Upper lobe of left lung (tissue), 6 donors: Measurements from ENCODE around the gene MMD2. TPM values are rescaled to one million over a fixed set of nuclear protein-coding genes. Genes with fewer than 3 reads are reported as not detected.

Experiments used
- ATAC-seq, 2 donors: fragments of 200-7000 bp; cut with Tn5 transposase; one replicate each; pipeline ENCODE4 v1.9.1; 2022; ENCODE audit warnings: mild to moderate bottlenecking in 2 of 2, moderate library complexity in 2 of 2; ENCODE audit not compliant: low FRiP score in 2 of 2
- DNase-seq, 2 donors: peaks; one replicate each; pipeline ENCODE4 v3.0.0-alpha.2; 2019 to 2020
- H3K27ac ChIP-seq, 4 donors: fragments of 200-600 bp; sonication (generic); one replicate each; pipeline ENCODE4 v1.5.1; 2016 to 2019
- H3K27me3 ChIP-seq, 4 donors: fragments of 200-600 bp; sonication (generic); one replicate each; pipeline ENCODE4 v1.5.1; 2017 to 2019
- H3K36me3 ChIP-seq, 4 donors: fragments of 200-600 bp; sonication (generic); one replicate each; pipeline ENCODE4 v1.5.1; 2016 to 2019
- H3K4me1 ChIP-seq, 4 donors: fragments of 200-600 bp; sonication (generic); one replicate each; pipeline ENCODE4 v1.5.1; 2018 to 2019
- H3K4me3 ChIP-seq, 4 donors: fragments of 200-600 bp; sonication (generic); one replicate each; pipeline ENCODE4 v1.5.1; 2017 to 2019; ENCODE audit warnings: mild to moderate bottlenecking in 2 of 4, moderate library complexity in 1 of 4
- H3K9me3 ChIP-seq, 4 donors: fragments of 200-600 bp; sonication (generic); one replicate each; pipeline ENCODE4 v1.5.1; 2018 to 2019
- EP300 ChIP-seq, 4 donors: sonication (generic); formaldehyde crosslinking; IDR thresholded peaks; one replicate each; pipeline ENCODE4 v1.5.1; 2017; ENCODE audit warnings: antibody characterized with exemption in 4 of 4, control low read depth in 2 of 4
- POLR2A ChIP-seq, 4 donors: fragments of 450-650 bp; IDR thresholded peaks; one replicate each; pipeline ENCODE4 v1.5.1; 2016 to 2017; ENCODE audit warnings: antibody characterized with exemption in 4 of 4, mild to moderate bottlenecking in 2 of 4
- POLR2AphosphoS5 ChIP-seq, 2 donors: sonication (generic); formaldehyde crosslinking; IDR thresholded peaks; one replicate each; pipeline ENCODE4 v1.5.1; 2017; ENCODE audit warnings: antibody characterized with exemption in 2 of 2
- WGBS, 2 donors: methylation state at CpG; one replicate each; pipeline ENCODE4 v1.1.5; 2017 to 2018; 5-methylcytosine and 5-hydroxymethylcytosine counted together
- total RNA-seq, 6 donors: library from RNA; depleted of rRNA in 4 of 6; stranded (reverse); fragments of >200 nt in 4 of 6; gene quantifications; one replicate each; pipeline versions ENCODE4 v1.1.0 to v1.2.1, GENCODE V29; 2016 to 2021
- TF ChIP-seq, protein P1 (sequence below), 6 experiments: fragments of 450-650 bp in 4 of 6; fragments of 200-600 bp in 2 of 6; sonication (generic) in 2 of 6; IDR thresholded peaks; one replicate each; pipeline ENCODE4 v1.5.1; 2016 to 2019; ENCODE audit warnings: antibody characterized with exemption in 6 of 6
- donor health status: DM: no; HTN: no; CAD: no; lungs with moderate emphysema.
- donor health status: DM: no; HTN: yes; CAD: no; lungs with severe emphysema.

The MMD2 gene
- total RNA-seq, 6 donors from 2014 or later: not detected

DNA sequence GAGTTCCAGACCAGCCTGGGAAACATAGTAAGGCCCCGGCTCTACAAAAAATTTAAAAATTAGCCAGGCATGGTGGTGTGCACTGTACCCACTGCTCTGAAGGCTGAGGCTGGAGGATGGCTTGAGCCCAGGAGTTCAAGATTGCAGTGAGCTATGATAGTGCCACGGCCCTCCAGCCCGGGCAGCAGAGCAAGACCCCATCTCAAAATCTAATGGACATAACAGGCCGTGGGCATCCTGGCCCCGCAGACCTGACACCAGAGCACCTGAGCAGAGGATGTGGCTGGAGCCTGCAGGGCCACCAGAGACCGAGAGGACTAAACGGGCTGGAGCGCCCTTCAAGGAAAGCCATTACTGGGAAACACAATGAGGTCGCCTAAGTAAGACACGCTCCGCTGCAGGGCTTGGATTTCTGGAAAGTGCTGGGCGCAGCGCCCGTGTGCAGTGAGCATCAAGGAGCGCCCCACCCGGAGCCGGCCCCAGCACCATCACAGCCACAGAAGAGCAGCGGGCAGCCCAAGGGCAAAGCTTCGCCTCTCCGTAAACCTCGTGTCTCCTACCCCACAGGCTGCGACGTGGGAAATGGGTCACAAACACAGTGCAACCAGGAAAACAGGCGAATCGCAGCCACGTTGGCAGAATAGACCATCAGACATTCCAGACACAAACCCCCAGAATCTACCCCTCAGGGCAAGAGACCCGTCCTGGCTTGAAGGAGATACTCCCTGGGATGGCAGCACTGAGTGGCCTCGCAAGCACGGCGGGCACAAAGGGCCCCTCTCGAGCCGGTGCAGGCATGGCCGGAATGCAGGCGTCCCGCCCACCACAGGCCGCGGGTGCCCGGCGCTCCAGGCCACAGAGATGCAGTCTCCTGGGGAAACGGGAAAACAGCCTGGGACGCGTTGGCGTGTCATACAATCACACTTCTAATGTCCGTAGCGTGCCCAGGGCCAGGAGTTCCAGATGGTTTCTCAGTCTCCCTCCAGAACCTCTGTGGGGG, 80.4 kb downstream of the MMD2 start:
- Histone ChIP-seq H3K4me1 (peaks cover 10 to 36% (median 21%) of the 10 kb centered on the region in 4 donors), H3K36me3 (peaks cover 0 to 22% (median 8%) of the 10 kb centered on the region in 4 donors), H3K27me3 (peaks cover 0 to 6% (median 0%) of the 10 kb centered on the region in 4 donors), H3K9me3 (no peaks in the 10 kb centered on the region), H3K4me3 (no peak overlapping the region), H3K27ac (no peak overlapping the region)
- no peak for ATAC-seq
- peak in 1 of 2 donors; percentile 85 for DNase-seq
- TF ChIP-seq POLR2A (IDR thresholded peaks at IDR 0.05): no peak
- TF ChIP-seq, protein P1, sequence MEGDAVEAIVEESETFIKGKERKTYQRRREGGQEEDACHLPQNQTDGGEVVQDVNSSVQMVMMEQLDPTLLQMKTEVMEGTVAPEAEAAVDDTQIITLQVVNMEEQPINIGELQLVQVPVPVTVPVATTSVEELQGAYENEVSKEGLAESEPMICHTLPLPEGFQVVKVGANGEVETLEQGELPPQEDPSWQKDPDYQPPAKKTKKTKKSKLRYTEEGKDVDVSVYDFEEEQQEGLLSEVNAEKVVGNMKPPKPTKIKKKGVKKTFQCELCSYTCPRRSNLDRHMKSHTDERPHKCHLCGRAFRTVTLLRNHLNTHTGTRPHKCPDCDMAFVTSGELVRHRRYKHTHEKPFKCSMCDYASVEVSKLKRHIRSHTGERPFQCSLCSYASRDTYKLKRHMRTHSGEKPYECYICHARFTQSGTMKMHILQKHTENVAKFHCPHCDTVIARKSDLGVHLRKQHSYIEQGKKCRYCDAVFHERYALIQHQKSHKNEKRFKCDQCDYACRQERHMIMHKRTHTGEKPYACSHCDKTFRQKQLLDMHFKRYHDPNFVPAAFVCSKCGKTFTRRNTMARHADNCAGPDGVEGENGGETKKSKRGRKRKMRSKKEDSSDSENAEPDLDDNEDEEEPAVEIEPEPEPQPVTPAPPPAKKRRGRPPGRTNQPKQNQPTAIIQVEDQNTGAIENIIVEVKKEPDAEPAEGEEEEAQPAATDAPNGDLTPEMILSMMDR (IDR thresholded peaks at IDR 0.05): no peak
- WGBS, 2 donors: 88 to 97% methylated on average over 10 to 45 of the region's 45 CpGs

DNA sequence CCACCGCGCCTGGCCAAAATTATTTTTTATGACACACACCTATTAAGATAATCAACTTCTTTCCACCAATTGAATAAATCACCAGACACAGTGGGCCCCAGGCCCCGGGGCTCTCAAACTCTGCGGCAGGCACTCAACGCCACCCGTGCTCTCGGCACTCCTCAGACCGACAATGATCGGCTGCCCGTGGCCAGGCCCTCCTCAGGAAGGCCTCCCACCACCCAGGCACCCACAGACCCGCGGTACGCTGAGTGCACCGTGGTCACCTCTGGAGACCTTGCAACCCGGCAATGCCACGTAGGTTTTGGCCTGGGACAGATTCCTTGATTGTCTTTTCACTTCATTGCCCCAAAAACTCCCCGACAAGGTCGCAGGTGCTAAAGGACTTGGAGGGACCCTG, 82.4 kb downstream of the MMD2 start:
- H3K36me3 ChIP-seq: peaks cover 0 to 22% (median 8%) of the 10 kb centered on the region in 4 donors
- H3K27ac ChIP-seq: no peak overlapping the region
- H3K27me3 ChIP-seq: no peaks in the 10 kb centered on the region
- WGBS, 2 donors: 96 to 98% methylated on average over 18 of the region's 18 CpGs
- TF ChIP-seq, protein P1 (IDR thresholded peaks at IDR 0.05): no peak
- TF ChIP-seq POLR2A (IDR thresholded peaks at IDR 0.05): no peak
- no peak for TF ChIP-seq EP300 (IDR thresholded peaks at IDR 0.05)
- TF ChIP-seq POLR2AphosphoS5 (IDR thresholded peaks at IDR 0.05): no peak
- DNase-seq: no peak
- no peaks in the 10 kb centered on the region for H3K9me3 ChIP-seq
- H3K4me1 ChIP-seq: peaks cover 6 to 15% (median 10%) of the 10 kb centered on the region in 4 donors
- no peak overlapping the region for H3K4me3 ChIP-seq
- no peak for ATAC-seq

DNA sequence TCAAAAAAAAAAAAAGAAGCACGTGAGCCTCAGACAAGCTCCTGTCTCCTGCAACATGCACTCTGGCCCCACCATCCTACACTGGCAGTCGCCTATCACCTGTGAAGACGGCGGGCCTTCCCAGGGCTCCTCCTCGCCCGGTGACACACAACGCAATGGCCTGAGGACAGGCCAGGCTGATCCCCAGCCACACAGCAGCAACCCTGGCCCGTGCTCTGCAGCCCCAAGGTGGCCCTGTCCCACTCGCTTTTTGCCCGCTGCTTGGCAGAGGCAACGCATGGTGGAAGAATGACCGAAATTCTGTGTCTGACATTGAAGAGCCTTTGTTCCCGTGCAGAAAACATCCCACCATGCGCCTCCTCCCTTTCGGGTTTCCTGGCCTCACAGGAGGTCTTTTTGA, 83.6 kb downstream of the MMD2 start:
- 93 to 94% methylated on average over 6 to 15 of the region's 15 CpGs for WGBS, 2 donors
- no peak overlapping the region for H3K4me3 ChIP-seq
- no peak overlapping the region for H3K27ac ChIP-seq
- ATAC-seq (no peak), DNase-seq (no peak)
- H3K27me3 ChIP-seq: no peaks in the 10 kb centered on the region
- no peaks in the 10 kb centered on the region for H3K9me3 ChIP-seq
- H3K4me1 ChIP-seq: peaks cover 3 to 8% (median 6%) of the 10 kb centered on the region in 4 donors
- no peak for TF ChIP-seq POLR2A (IDR thresholded peaks at IDR 0.05)
- TF ChIP-seq POLR2AphosphoS5 (IDR thresholded peaks at IDR 0.05): no peak
- TF ChIP-seq, protein P1 (IDR thresholded peaks at IDR 0.05): no peak
- TF ChIP-seq EP300 (IDR thresholded peaks at IDR 0.05): no peak
- peaks cover 0 to 22% (median 8%) of the 10 kb centered on the region in 4 donors for H3K36me3 ChIP-seq

DNA sequence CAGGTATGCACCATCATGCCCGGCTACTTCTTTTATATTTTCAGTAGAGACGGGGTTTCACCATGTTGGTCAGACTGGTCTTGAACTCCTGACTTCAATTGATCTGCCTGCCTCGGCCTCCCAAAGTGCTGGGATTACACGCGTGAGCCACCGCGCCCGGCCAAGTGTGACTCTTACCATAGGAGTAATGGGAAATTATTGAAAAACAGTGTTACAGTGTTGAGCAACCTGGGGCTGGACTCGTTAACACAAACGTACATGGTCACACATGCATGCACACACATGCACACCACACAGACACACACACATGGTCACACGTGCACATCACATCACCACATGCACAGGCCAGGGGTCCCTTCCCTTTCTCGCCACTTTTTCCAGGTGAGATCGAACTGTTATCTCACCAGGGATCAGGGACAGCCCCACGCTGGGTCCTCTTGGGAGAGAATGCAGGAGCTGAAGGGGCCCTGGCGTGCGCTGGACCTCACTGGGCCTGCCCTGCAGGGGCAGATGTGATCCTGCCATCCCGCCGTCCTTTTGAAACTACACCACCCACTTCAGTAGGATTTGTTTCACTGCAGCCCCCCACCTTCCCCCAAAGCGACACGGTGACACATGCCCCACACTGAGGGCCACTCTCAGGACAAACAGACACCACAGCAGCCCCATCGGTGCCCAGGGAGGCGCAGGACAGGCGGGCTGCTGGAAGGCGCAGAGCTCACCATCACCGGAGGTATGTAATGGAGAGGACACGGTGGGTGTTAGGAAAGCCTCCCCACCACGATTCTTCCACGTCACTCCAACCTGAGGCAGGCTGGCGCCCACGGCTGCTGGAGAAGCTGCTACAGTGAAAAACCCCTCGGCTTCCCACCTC, 85.7 kb downstream of the MMD2 start:
- ATAC-seq: no peak
- Histone ChIP-seq H3K36me3 (peaks cover 0 to 22% (median 8%) of the 10 kb centered on the region in 4 donors), H3K4me1 (no peaks in the 10 kb centered on the region), H3K27me3 (no peaks in the 10 kb centered on the region), H3K27ac (no peak overlapping the region), H3K4me3 (no peak overlapping the region), H3K9me3 (no peaks in the 10 kb centered on the region)
- WGBS, 2 donors: 91 to 93% methylated on average over 27 to 31 of the region's 31 CpGs
- no peak for TF ChIP-seq POLR2AphosphoS5 (IDR thresholded peaks at IDR 0.05)
- TF ChIP-seq EP300 (IDR thresholded peaks at IDR 0.05): no peak
- TF ChIP-seq POLR2A (IDR thresholded peaks at IDR 0.05): no peak
- TF ChIP-seq, protein P1 (IDR thresholded peaks at IDR 0.05): no peak
- peak in 1 of 2 donors; percentile 11 for DNase-seq
